Stimulated activated CD8-positive, alpha-beta memory T cell treated with anti-CD3 and anti-CD28 coated beads, Interleukin-15, amount 100 ng/mL, for 1 hour (primary cell): ENCODE data around the gene FGF18.
A peak's percentile ranks its signal among the peaks of the same experiment; 100 is the strongest.
"Not testable (repeated sequence)": the region's sequence is repeated elsewhere in the genome, so short reads cannot be mapped to it uniquely, and the experiment has no call there.

Experiments used
- DNase-seq: peaks from one replicate; pipeline ENCODE4 v3.0.0-alpha.2; 2020; ENCODE audit warnings: low read depth

The FGF18 gene

GRCh38 chr5:171418982-171419687 is at the start of gene FGF18:
Gene FGF18, plus strand, starts transcription at chr5:171419647. Its CDS starts 553 bp downstream, at chr5:171420200.
- no peak for DNase-seq

- DNase-seq, result no peak
Observed at GRCh38 chr5:171369898-171370297, 49.5 kb upstream of the FGF18 start.

GRCh38 chr5:171370881-171371280 is 48.6 kb upstream of the FGF18 start:
- DNase-seq, result not testable (repeated sequence)

- no peak for DNase-seq
Observed at GRCh38 chr5:171371326-171371725, 48.1 kb upstream of the FGF18 start.

GRCh38 chr5:171379961-171380360 is 39.5 kb upstream of the FGF18 start:
- DNase-seq, result no peak

GRCh38 chr5:171384416-171384815 is 35.0 kb upstream of the FGF18 start:
- not testable (repeated sequence) for DNase-seq

GRCh38 chr5:171384999-171385398 is 34.4 kb upstream of the FGF18 start:
- DNase-seq, result not testable (repeated sequence)

- DNase-seq, result no peak
Observed at GRCh38 chr5:171386006-171386671, 33.3 kb upstream of the FGF18 start.

GRCh38 chr5:171386861-171387344 is 32.5 kb upstream of the FGF18 start:
- no peak for DNase-seq

- DNase-seq, result peak; percentile 94
Observed at GRCh38 chr5:171387345-171387969, 32.0 kb upstream of the FGF18 start, which contains the start of gene NPM1. Gene NPM1, plus strand, starts transcription at chr5:171387849. Its CDS starts 100 bp downstream, at chr5:171387949.

GRCh38 chr5:171387970-171388815 is 31.3 kb upstream of the FGF18 start:
- DNase-seq, result peak; percentile 67

GRCh38 chr5:171388816-171389168 is 30.7 kb upstream of the FGF18 start:
- no peak for DNase-seq

GRCh38 chr5:171390883-171391677 is 28.4 kb upstream of the FGF18 start:
- DNase-seq, result no peak

- DNase-seq, result no peak
Observed at GRCh38 chr5:171391996-171392577, 27.4 kb upstream of the FGF18 start.

GRCh38 chr5:171392585-171393159 is 26.8 kb upstream of the FGF18 start:
- no peak for DNase-seq

- no peak for DNase-seq
Observed at GRCh38 chr5:171395042-171395441, 24.4 kb upstream of the FGF18 start.

GRCh38 chr5:171396583-171396982 is 22.9 kb upstream of the FGF18 start:
- DNase-seq, result not testable (repeated sequence)

- DNase-seq, result no peak
Observed at GRCh38 chr5:171397190-171397589, 22.3 kb upstream of the FGF18 start.

GRCh38 chr5:171397599-171397998 is 21.8 kb upstream of the FGF18 start:
- DNase-seq, result no peak

GRCh38 chr5:171398660-171399059 is 20.8 kb upstream of the FGF18 start:
- not testable (repeated sequence) for DNase-seq
